Measurements from ENCODE around the gene PMF1. TPM values are rescaled to one million over a fixed set of nuclear protein-coding genes. Genes with fewer than 3 reads are reported as not detected.

Gene PMF1
- total RNA-seq, 1 donor from 2014 or later, result 73.4 TPM

- Mint-ChIP-seq H3K4me1 (peaks cover 3% of the 10 kb centered on the region), H3K9me3 (no peaks in the 10 kb centered on the region), H3K27me3 (ENCODE audit: low read depth) (no peaks in the 10 kb centered on the region), H3K36me3 (peaks cover 27% of the 10 kb centered on the region), H3K4me3 (no peak overlapping the region), H3K27ac (no peak overlapping the region)
- DNase-seq (ENCODE audit: low spot score in 2 of 2, unreplicated experiment in 2 of 2), result no peak
- no peak for TF ChIP-seq CTCF (IDR thresholded peaks at IDR 0.05; ENCODE audit: unreplicated experiment)
These were observed 25.4 kb downstream of the PMF1 start for GRCh38 chr1:156238248-156238647.

GRCh38 chr1:156241311-156241811, 28.6 kb downstream of the PMF1 start:
- Mint-ChIP-seq H3K4me3 (no peak overlapping the region), H3K36me3 (peaks cover 16% of the 10 kb centered on the region), H3K27me3 (ENCODE audit: low read depth) (no peaks in the 10 kb centered on the region), H3K27ac (no peak overlapping the region), H3K9me3 (no peaks in the 10 kb centered on the region), H3K4me1 (no peaks in the 10 kb centered on the region)
- no peak for TF ChIP-seq CTCF (IDR thresholded peaks at IDR 0.05; ENCODE audit: unreplicated experiment)
- DNase-seq (ENCODE audit: low spot score in 2 of 2, unreplicated experiment in 2 of 2), result no peak

GRCh38 chr1:156241926-156242325, 29.1 kb downstream of the PMF1 start, which contains the start of gene BGLAP:
TSS of gene BGLAP (plus strand) at chr1:156242184. CDS start at chr1:156242232, 48 bp downstream.
- no peak for DNase-seq (ENCODE audit: low spot score in 2 of 2, unreplicated experiment in 2 of 2)
- H3K27ac Mint-ChIP-seq, result no peak within 1 kb of the TSS
- H3K9me3 Mint-ChIP-seq, result no peaks in the 10 kb centered on the region
- no peaks in the 10 kb centered on the region for H3K27me3 Mint-ChIP-seq (ENCODE audit: low read depth)
- no peak within 1 kb of the TSS for H3K4me3 Mint-ChIP-seq
- H3K36me3 Mint-ChIP-seq, result peaks cover 15% of the 10 kb centered on the region
- no peak for TF ChIP-seq CTCF (IDR thresholded peaks at IDR 0.05; ENCODE audit: unreplicated experiment)
- no peaks in the 10 kb centered on the region for H3K4me1 Mint-ChIP-seq

- H3K27me3 Mint-ChIP-seq (ENCODE audit: low read depth), result no peaks in the 10 kb centered on the region
- TF ChIP-seq CTCF (IDR thresholded peaks at IDR 0.05; ENCODE audit: unreplicated experiment), result no peak
- no peaks in the 10 kb centered on the region for H3K4me1 Mint-ChIP-seq
- H3K9me3 Mint-ChIP-seq, result no peaks in the 10 kb centered on the region
- H3K36me3 Mint-ChIP-seq, result peaks cover 11% of the 10 kb centered on the region
- no peak overlapping the region for H3K4me3 Mint-ChIP-seq
- no peak for DNase-seq (ENCODE audit: low spot score in 2 of 2, unreplicated experiment in 2 of 2)
- H3K27ac Mint-ChIP-seq, result no peak overlapping the region
These were observed 29.9 kb downstream of the PMF1 start for GRCh38 chr1:156242738-156243137.

- no peaks in the 10 kb centered on the region for H3K4me1 Mint-ChIP-seq
- peaks cover 8% of the 10 kb centered on the region for H3K36me3 Mint-ChIP-seq
- TF ChIP-seq CTCF (IDR thresholded peaks at IDR 0.05; ENCODE audit: unreplicated experiment), result no peak
- no peaks in the 10 kb centered on the region for H3K27me3 Mint-ChIP-seq (ENCODE audit: low read depth)
- no peak overlapping the region for H3K4me3 Mint-ChIP-seq
- no peak for DNase-seq (ENCODE audit: low spot score in 2 of 2, unreplicated experiment in 2 of 2)
- H3K27ac Mint-ChIP-seq, result no peak overlapping the region
- no peaks in the 10 kb centered on the region for H3K9me3 Mint-ChIP-seq
These were observed 31.3 kb downstream of the PMF1 start for GRCh38 chr1:156244126-156244525.

GRCh38 chr1:156244712-156245111, 31.9 kb downstream of the PMF1 start:
- Mint-ChIP-seq H3K36me3 (peaks cover 5% of the 10 kb centered on the region), H3K4me1 (peaks cover 4% of the 10 kb centered on the region), H3K9me3 (no peaks in the 10 kb centered on the region), H3K27me3 (ENCODE audit: low read depth) (no peaks in the 10 kb centered on the region), H3K4me3 (no peak overlapping the region), H3K27ac (no peak overlapping the region)
- TF ChIP-seq CTCF (IDR thresholded peaks at IDR 0.05; ENCODE audit: unreplicated experiment), result no peak
- no peak for DNase-seq (ENCODE audit: low spot score in 2 of 2, unreplicated experiment in 2 of 2)
